H9 (cell line): Measurements from ENCODE around the gene IL6ST. TPM values are rescaled to one million over a fixed set of nuclear protein-coding genes. Genes with fewer than 3 reads are reported as not detected.

Experiments used
- DNase-seq: peaks from one replicate; pipeline ENCODE4 v3.0.0-alpha.2; 2017
- H2AFZ ChIP-seq: one replicate; pipeline ENCODE4 v1.6.1; 2013; ENCODE audit warnings: mild to moderate bottlenecking, low read length, control low read depth, moderate library complexity
- H2AK5ac ChIP-seq: 2 replicates; pipeline ENCODE4 v1.6.1; 2013; ENCODE audit warnings: low read length, control low read depth, mixed read lengths; ENCODE audit not compliant: insufficient read length
- H2BK120ac ChIP-seq: one replicate; pipeline ENCODE4 v1.6.1; 2013; ENCODE audit warnings: low read depth, mild to moderate bottlenecking, low read length, control low read depth, inconsistent platforms; ENCODE audit not compliant: poor library complexity, severe bottlenecking
- H2BK12ac ChIP-seq: 2 replicates; pipeline ENCODE4 v1.6.1; 2013; ENCODE audit warnings: low read length, control low read depth, mixed read lengths, low read depth; ENCODE audit not compliant: insufficient read length
- H2BK15ac ChIP-seq: 2 replicates; pipeline ENCODE4 v1.6.1; 2013; ENCODE audit warnings: low read depth, low read length, control low read depth
- H2BK20ac ChIP-seq: one replicate; pipeline ENCODE4 v1.6.1; 2013; ENCODE audit warnings: low read depth, mild to moderate bottlenecking, low read length, control low read depth, inconsistent platforms; ENCODE audit not compliant: poor library complexity, severe bottlenecking
- H2BK5ac ChIP-seq: 2 replicates; pipeline ENCODE4 v1.6.1; 2013; ENCODE audit warnings: low read length, control low read depth, mixed read lengths; ENCODE audit not compliant: insufficient read length
- H3K14ac ChIP-seq: 2 replicates; pipeline ENCODE4 v1.6.1; 2013; ENCODE audit warnings: low read length, control low read depth; ENCODE audit not compliant: insufficient read depth
- H3K18ac ChIP-seq: 2 replicates; pipeline ENCODE4 v1.6.1; 2013; ENCODE audit warnings: low read depth, mild to moderate bottlenecking, mixed read lengths, low read length, control low read depth; ENCODE audit not compliant: insufficient read length
- H3K23ac ChIP-seq: 2 replicates; pipeline ENCODE4 v1.6.1; 2013; ENCODE audit warnings: low read length, control low read depth, mixed read lengths, low read depth; ENCODE audit not compliant: insufficient read length
- H3K23me2 ChIP-seq: 2 replicates; pipeline ENCODE4 v1.6.1; 2013; ENCODE audit warnings: low read depth, mild to moderate bottlenecking, mixed read lengths, low read length, control low read depth; ENCODE audit not compliant: insufficient read length, poor library complexity, severe bottlenecking
- H3K27ac ChIP-seq: 2 replicates; pipeline ENCODE4 v1.5.1; 2013; ENCODE audit warnings: low read length, control low read depth, mixed read lengths, low read depth; ENCODE audit not compliant: insufficient read length
- H3K27me3 ChIP-seq: 2 replicates; pipeline ENCODE4 v1.6.1; 2013; ENCODE audit warnings: low read length, control low read depth, inconsistent platforms; ENCODE audit not compliant: insufficient read depth
- H3K4ac ChIP-seq: 2 replicates; pipeline ENCODE4 v1.6.1; 2013; ENCODE audit warnings: low read depth, mild to moderate bottlenecking, control low read depth, inconsistent platforms, low read length, moderate library complexity
- H3K4me1 ChIP-seq: 2 replicates; pipeline ENCODE4 v1.6.1; 2013; ENCODE audit warnings: low read length, control low read depth, inconsistent platforms; ENCODE audit not compliant: insufficient read depth
- H3K4me2 ChIP-seq: 2 replicates; pipeline ENCODE4 v1.6.1; 2013; ENCODE audit warnings: low read length, control low read depth, mixed read lengths; ENCODE audit not compliant: insufficient read length, insufficient read depth
- H3K56ac ChIP-seq: 2 replicates; pipeline ENCODE4 v1.6.1; 2013; ENCODE audit warnings: low read depth, mild to moderate bottlenecking, mixed read lengths, low read length, control low read depth; ENCODE audit not compliant: insufficient read length
- H3K79me1 ChIP-seq: 2 replicates; pipeline ENCODE4 v1.6.1; 2013; ENCODE audit warnings: low read depth, mild to moderate bottlenecking, moderate library complexity, low read length, control low read depth, inconsistent platforms; ENCODE audit not compliant: insufficient read depth, poor library complexity, severe bottlenecking
- H3K79me2 ChIP-seq: 2 replicates; pipeline ENCODE4 v1.6.1; 2013; ENCODE audit warnings: low read length, control low read depth, inconsistent platforms; ENCODE audit not compliant: insufficient read depth
- H3K9ac ChIP-seq: 2 replicates; pipeline ENCODE4 v1.6.1; 2013; ENCODE audit warnings: low read length, control low read depth, mixed read lengths; ENCODE audit not compliant: insufficient read length; ENCODE audit errors: extremely low read depth
- H3K9me3 ChIP-seq: one replicate; pipeline ENCODE4 v1.6.1; 2013; ENCODE audit warnings: low read depth, low read length, inconsistent platforms; ENCODE audit not compliant: control insufficient read depth
- H3T11ph ChIP-seq: one replicate; pipeline ENCODE4 v1.6.1; 2013; ENCODE audit warnings: mild to moderate bottlenecking, low read length, control low read depth, inconsistent platforms
- H4K20me1 ChIP-seq: one replicate; pipeline ENCODE4 v1.6.1; 2013; ENCODE audit not compliant: control insufficient read depth, insufficient read length, insufficient read depth
- H4K5ac ChIP-seq: 2 replicates; pipeline ENCODE4 v1.6.1; 2013; ENCODE audit warnings: low read depth, mild to moderate bottlenecking, mixed read lengths, low read length, control low read depth; ENCODE audit not compliant: insufficient read length
- H4K8ac ChIP-seq: replicated peaks from 2 replicates; pipeline ENCODE4 v1.6.1; 2013; ENCODE audit warnings: low read length, control low read depth, mixed read lengths, low read depth; ENCODE audit not compliant: insufficient read length
- H4K91ac ChIP-seq: 2 replicates; pipeline ENCODE4 v1.6.1; 2013; ENCODE audit warnings: low read depth, mild to moderate bottlenecking, moderate library complexity, mixed read lengths, low read length, control low read depth; ENCODE audit not compliant: insufficient read length
- H3K27ac Mint-ChIP-seq, 3 experiments: 2 replicates in 2 of 3; 3 replicates in 1 of 3; pipeline ENCODE4 v1.8.0; 2020 to 2021; ENCODE audit warnings: mixed read lengths in 3 of 3, mild to moderate bottlenecking in 1 of 3, moderate library complexity in 1 of 3
- H3K27me3 Mint-ChIP-seq: 2 replicates; pipeline ENCODE4 v1.8.0; 2021; ENCODE audit warnings: low read depth, mild to moderate bottlenecking, moderate library complexity, mixed read lengths
- H3K36me3 Mint-ChIP-seq, 3 experiments: 2 replicates in 2 of 3; 3 replicates in 1 of 3; pipeline ENCODE4 v1.8.0; 2020 to 2021; ENCODE audit warnings: low read depth in 3 of 3, mixed read lengths in 3 of 3; ENCODE audit not compliant: insufficient read depth in 1 of 3
- H3K4me1 Mint-ChIP-seq, 2 experiments: 2 replicates each; pipeline ENCODE4 v1.8.0; 2020; ENCODE audit warnings: mixed read lengths in 2 of 2
- H3K4me3 Mint-ChIP-seq, 2 experiments: 2 replicates in 1 of 2; 3 replicates in 1 of 2; pipeline ENCODE4 v1.8.0; 2020 to 2021; ENCODE audit warnings: mild to moderate bottlenecking in 2 of 2, mixed read lengths in 2 of 2, moderate library complexity in 1 of 2
- H3K9me3 Mint-ChIP-seq, 2 experiments: 2 replicates in 1 of 2; 3 replicates in 1 of 2; pipeline ENCODE4 v1.8.0; 2020; ENCODE audit warnings: mild to moderate bottlenecking in 2 of 2, mixed read lengths in 2 of 2, moderate library complexity in 1 of 2
- CTCF ChIP-seq: fragments of 200-600 bp; sonication (generic); conservative IDR thresholded peaks from 3 replicates; pipeline ENCODE4 v1.8.0; 2021; ENCODE audit warnings: antibody characterized with exemption, mild to moderate bottlenecking
- WGBS: extraction: QIAGEN DNeasy Blood & Tissue Kit; methylation state at CpG from one replicate; pipeline ENCODE4 v1.1.7; 2013; ENCODE audit warnings: missing lambda C conversion rate, low lambda C conversion rate, mixed read lengths; ENCODE audit not compliant: insufficient read length; ENCODE audit errors: extremely low coverage; 5-methylcytosine and 5-hydroxymethylcytosine counted together
- total RNA-seq: library from RNA; stranded (reverse); gene quantifications from 2 replicates; pipeline ENCODE4 v1.2.1, GENCODE V29; 2021

Gene IL6ST
- total RNA-seq, 1 experiment from 2014 or later, result 11.1 TPM

DNA sequence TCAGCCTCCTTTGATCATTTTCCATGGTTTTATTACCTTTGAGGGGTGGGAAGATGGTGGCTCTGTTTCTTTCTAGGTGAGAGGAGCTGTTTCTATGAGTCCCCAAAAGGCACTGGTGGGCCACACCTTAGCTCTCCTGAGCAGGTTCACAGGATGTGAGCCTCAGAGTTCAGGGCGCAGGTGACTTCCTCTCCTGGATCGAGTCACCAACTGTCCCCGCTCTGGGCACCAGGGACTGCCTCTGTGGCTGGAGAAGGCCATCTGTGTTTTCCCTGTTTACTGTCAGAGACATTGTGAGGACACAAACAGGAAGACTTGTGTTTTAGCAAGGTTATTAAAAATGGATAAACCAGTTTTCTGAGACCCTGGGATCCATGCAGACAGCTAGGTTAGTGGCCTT lies 75.1 kb downstream of the IL6ST start:
- Histone ChIP-seq H3K9me3 (no peaks in the 10 kb centered on the region), H3K14ac (no peak overlapping the region), H3K79me1 (no peaks in the 10 kb centered on the region), H3K18ac (no peak overlapping the region), H3K9ac (no peak overlapping the region), H3K4ac (no peak overlapping the region), H3K56ac (no peak overlapping the region), H2BK5ac (no peak overlapping the region), H2AK5ac (no peak overlapping the region), H2BK120ac (no peak overlapping the region), H3T11ph (no peak overlapping the region), H3K4me2 (no peak overlapping the region), H3K23me2 (no peaks in the 10 kb centered on the region), H3K27me3 (no peaks in the 10 kb centered on the region), H4K91ac (no peak overlapping the region), H2BK15ac (no peak overlapping the region), H2BK20ac (no peak overlapping the region), H3K27ac (no peak overlapping the region), H4K20me1 (no peaks in the 10 kb centered on the region), H2BK12ac (no peak overlapping the region), H4K5ac (no peak overlapping the region), H3K4me1 (no peaks in the 10 kb centered on the region), H2AFZ (no peak overlapping the region), H3K79me2 (no peaks in the 10 kb centered on the region), H3K23ac (no peak overlapping the region), H4K8ac (no peak overlapping the region)
- Mint-ChIP-seq H3K4me1 (peaks cover 9 to 13% of the 10 kb centered on the region in 2 experiments; a peak in 3 of 4 replicates), H3K4me3 (no peak overlapping the region), H3K27me3 (no peaks in the 10 kb centered on the region), H3K36me3 (no peaks in the 10 kb centered on the region), H3K27ac (no peak overlapping the region), H3K9me3 (no peaks in the 10 kb centered on the region)
- DNase-seq, result no peak
- TF ChIP-seq CTCF, result no peak
- no CpG with 5 or more reads among the region's 3 CpGs for WGBS
